Measurements from ENCODE around the gene C3orf70. TPM values are rescaled to one million over a fixed set of nuclear protein-coding genes. Genes with fewer than 3 reads are reported as not detected.

The C3orf70 gene
- total and polyA plus RNA-seq, 11 donors = 0.53 to 2.9 (median 2.0) TPM

GRCh38 chr3:185028121-185028520 lies 124.7 kb downstream of the C3orf70 start:
- H3K27me3 ChIP-seq = no peaks in the 10 kb centered on the region
- WGBS, 4 donors = 92 to 95% (median 93%) methylated on average over 3 of the region's 3 CpGs
- H3K4me1 ChIP-seq = peaks cover 0 to 8% (median 0%) of the 10 kb centered on the region in 12 donors
- H3K36me3 ChIP-seq = peaks cover 0 to 53% (median 27%) of the 10 kb centered on the region in 9 donors
- intact Hi-C loops (cut with DNase I) = no loop called here
- ATAC-seq (no peak), DNase-seq (no peak)
- no peak overlapping the region for H3K27ac ChIP-seq
- TF ChIP-seq CTCF (IDR thresholded peaks at IDR 0.05) (no peak), POLR2A (IDR thresholded peaks at IDR 0.05) (no peak)
- H3K4me3 ChIP-seq = no peak overlapping the region
- no peaks in the 10 kb centered on the region for H3K9me3 ChIP-seq

Other genes with a start within 250 kb of the C3orf70 start
- gene EHHADH, start 101.0 kb upstream of the C3orf70 start, total RNA-seq = 10 to 100 TPM; 12.3 to 26.0 (median 17.5) TPM
- 1 to 10 TPM; 5.1 to 5.9 TPM for gene EHHADH, start 101.0 kb upstream of the C3orf70 start, polyA plus RNA-seq
- 10 to 100 TPM in 6 of 9 donors, 1 to 10 TPM in 3; 4.8 to 18.5 (median 11.4) TPM for gene MAP3K13, start 210.1 kb upstream of the C3orf70 start, total RNA-seq
- 10 to 100 TPM in 1 of 2 donors, 1 to 10 TPM in 1; 6.6 to 10.1 TPM for gene MAP3K13, start 210.1 kb upstream of the C3orf70 start, polyA plus RNA-seq

Data from heart left ventricle (tissue), 16 donors.